Osteoblast (primary cell): ENCODE measurements around the gene CT55. TPM values are rescaled to one million over a fixed set of nuclear protein-coding genes. Genes with fewer than 3 reads are reported as not detected.

Experiments
- DNase-seq: peaks from one replicate; pipeline ENCODE4 v3.0.0; 2011; ENCODE audit warnings: low spot score, mixed read lengths; ENCODE audit not compliant: insufficient read length; ENCODE audit errors: missing footprints
- H2AFZ ChIP-seq: 2 replicates; pipeline ENCODE4 v1.6.0; 2011; ENCODE audit warnings: mild to moderate bottlenecking, low read length
- H3K27ac ChIP-seq: 2 replicates; pipeline ENCODE4 v1.5.1; 2011; ENCODE audit warnings: mild to moderate bottlenecking, low read depth, low read length, moderate library complexity
- H3K27me3 ChIP-seq: 2 replicates; pipeline ENCODE4 v1.6.0; 2012; ENCODE audit warnings: mild to moderate bottlenecking, control low read depth, inconsistent platforms, low read length, moderate library complexity; ENCODE audit not compliant: insufficient read depth
- H3K36me3 ChIP-seq: 2 replicates; pipeline ENCODE4 v1.5.1; 2011; ENCODE audit warnings: mild to moderate bottlenecking, low read length, control low read depth, moderate library complexity; ENCODE audit not compliant: insufficient read depth
- H3K4me1 ChIP-seq: 2 replicates; pipeline ENCODE4 v1.5.1; 2011; ENCODE audit warnings: mild to moderate bottlenecking, low read length, control low read depth, moderate library complexity; ENCODE audit not compliant: insufficient read depth
- H3K4me2 ChIP-seq: 2 replicates; pipeline ENCODE4 v1.6.0; 2011; ENCODE audit warnings: mild to moderate bottlenecking, low read length; ENCODE audit not compliant: insufficient read depth
- H3K4me3 ChIP-seq: fragments of 200-600 bp; sonication (generic); 3 replicates; pipeline ENCODE4 v1.5.1; 2012; ENCODE audit warnings: mild to moderate bottlenecking, low read length, inconsistent platforms; ENCODE audit not compliant: insufficient read depth
- H3K79me2 ChIP-seq: 2 replicates; pipeline ENCODE4 v1.6.0; 2012; ENCODE audit warnings: mild to moderate bottlenecking, low read length, control low read depth, inconsistent platforms; ENCODE audit not compliant: insufficient read depth
- H3K9me3 ChIP-seq: 2 replicates; pipeline ENCODE4 v1.5.1; 2011; ENCODE audit warnings: low read depth, low read length, control low read depth
- H4K20me1 ChIP-seq: 2 replicates; pipeline ENCODE4 v1.6.0; 2012; ENCODE audit warnings: mild to moderate bottlenecking, low read length, control low read depth; ENCODE audit not compliant: insufficient read depth
- CTCF ChIP-seq: IDR thresholded peaks from 2 replicates; pipeline ENCODE4 v1.5.1; 2011; ENCODE audit warnings: mild to moderate bottlenecking, low read depth, low read length, moderate library complexity; ENCODE audit errors: extremely low read depth
- total RNA-seq: library from RNA; depleted of rRNA; stranded (reverse); fragments of >200 nt; gene quantifications from 2 replicates; pipeline ENCODE4 v1.2.3, GENCODE V29; 2012

Gene CT55
- total RNA-seq, 1 donor = not detected

- Histone ChIP-seq H3K27me3 (no peaks in the 10 kb centered on the region), H3K4me2 (no peak overlapping the region), H4K20me1 (no peaks in the 10 kb centered on the region), H2AFZ (no peak overlapping the region), H3K4me3 (no peak overlapping the region), H3K79me2 (no peaks in the 10 kb centered on the region), H3K9me3 (no peaks in the 10 kb centered on the region), H3K4me1 (no peaks in the 10 kb centered on the region), H3K27ac (no peak overlapping the region), H3K36me3 (no peaks in the 10 kb centered on the region)
- no peak for TF ChIP-seq CTCF
- DNase-seq = no peak
These were observed 23.5 kb upstream of the CT55 start for GRCh38 chrX:135194684-135195083.

- H3K27me3 ChIP-seq = no peaks in the 10 kb centered on the region
These were observed 22.5 kb upstream of the CT55 start for GRCh38 chrX:135193740-135194139.

DNA sequence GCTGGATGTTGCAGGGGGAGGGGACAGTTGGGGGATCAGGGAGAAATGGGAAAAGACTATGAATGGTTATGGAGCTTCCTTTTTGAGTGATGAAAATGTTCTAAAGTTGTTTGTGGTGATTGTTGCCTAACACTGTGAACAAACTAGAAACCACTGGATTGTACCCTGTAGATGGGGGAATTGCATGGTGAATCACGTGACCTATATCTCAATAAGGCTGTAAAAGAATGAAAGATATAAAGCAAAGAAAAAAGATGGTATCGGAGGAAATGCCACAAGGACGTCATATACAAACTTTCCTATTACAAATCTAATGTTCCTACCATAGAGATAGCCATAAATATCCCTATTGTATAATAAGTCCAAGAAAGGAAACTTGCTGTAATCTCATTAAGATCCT, 20.6 kb upstream of the CT55 start:
- H3K79me2 ChIP-seq = no peaks in the 10 kb centered on the region
- H4K20me1 ChIP-seq = no peaks in the 10 kb centered on the region
- H3K36me3 ChIP-seq = no peaks in the 10 kb centered on the region
- no peak overlapping the region for H2AFZ ChIP-seq
- no peaks in the 10 kb centered on the region for H3K27me3 ChIP-seq
- no peak for DNase-seq
- H3K4me1 ChIP-seq = no peaks in the 10 kb centered on the region
- no peak overlapping the region for H3K4me2 ChIP-seq
- no peak for TF ChIP-seq CTCF
- H3K4me3 ChIP-seq = no peak overlapping the region
- no peaks in the 10 kb centered on the region for H3K9me3 ChIP-seq
- no peak overlapping the region for H3K27ac ChIP-seq

More at GRCh38 chrX:135193740-135194139, 22.5 kb upstream of the CT55 start:
- Histone ChIP-seq H3K27ac (no peak overlapping the region), H2AFZ (no peak overlapping the region), H3K36me3 (no peaks in the 10 kb centered on the region), H3K4me3 (no peak overlapping the region), H4K20me1 (no peaks in the 10 kb centered on the region), H3K9me3 (no peaks in the 10 kb centered on the region), H3K79me2 (no peaks in the 10 kb centered on the region), H3K4me2 (no peak overlapping the region), H3K4me1 (no peaks in the 10 kb centered on the region)
- no peak for DNase-seq
- TF ChIP-seq CTCF = no peak

DNA sequence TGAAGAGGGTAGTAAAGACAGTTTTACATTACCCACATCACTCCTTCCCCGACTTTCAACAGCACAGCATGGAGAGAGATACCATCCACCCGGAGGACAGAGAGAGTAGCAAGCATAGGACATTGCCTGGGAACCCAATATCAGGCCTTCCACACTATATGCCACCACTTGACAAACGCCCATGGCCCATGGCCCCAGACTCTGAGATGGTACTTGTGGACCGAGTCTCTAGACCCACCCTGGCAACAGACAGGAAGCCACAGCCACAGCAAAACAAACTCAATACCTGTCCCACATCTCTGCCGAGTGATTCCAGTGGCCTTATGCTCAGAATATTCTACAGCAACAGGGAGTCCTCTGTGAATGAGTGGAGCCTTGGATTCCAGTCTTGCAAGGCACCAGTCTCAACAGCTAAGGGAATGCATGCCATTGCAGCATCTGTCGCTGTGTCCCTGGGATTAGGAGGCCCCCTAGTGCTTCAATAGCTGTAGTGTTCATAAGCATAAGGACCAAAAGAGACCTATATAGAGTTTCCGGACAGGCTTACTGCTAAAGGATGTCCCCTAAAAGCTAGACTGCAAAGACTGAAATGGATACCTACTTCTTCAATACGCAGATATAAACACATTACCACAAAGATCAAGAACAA, 14.7 kb upstream of the CT55 start:
- Histone ChIP-seq H3K79me2 (no peaks in the 10 kb centered on the region), H3K36me3 (no peaks in the 10 kb centered on the region), H4K20me1 (no peaks in the 10 kb centered on the region), H3K9me3 (no peaks in the 10 kb centered on the region), H3K27ac (no peak overlapping the region), H3K4me3 (no peak overlapping the region), H3K4me1 (no peaks in the 10 kb centered on the region), H3K4me2 (no peak overlapping the region), H2AFZ (no peak overlapping the region), H3K27me3 (no peaks in the 10 kb centered on the region)
- peak; percentile 55 for TF ChIP-seq CTCF
- DNase-seq = no peak
